ENCODE data around the gene KEAP1.
A peak's percentile ranks its signal among the peaks of the same experiment; 100 is the strongest.
"Not testable (repeated sequence)": the region's sequence is repeated elsewhere in the genome, so short reads cannot be mapped to it uniquely, and the experiment has no call there.

Gene KEAP1

DNA sequence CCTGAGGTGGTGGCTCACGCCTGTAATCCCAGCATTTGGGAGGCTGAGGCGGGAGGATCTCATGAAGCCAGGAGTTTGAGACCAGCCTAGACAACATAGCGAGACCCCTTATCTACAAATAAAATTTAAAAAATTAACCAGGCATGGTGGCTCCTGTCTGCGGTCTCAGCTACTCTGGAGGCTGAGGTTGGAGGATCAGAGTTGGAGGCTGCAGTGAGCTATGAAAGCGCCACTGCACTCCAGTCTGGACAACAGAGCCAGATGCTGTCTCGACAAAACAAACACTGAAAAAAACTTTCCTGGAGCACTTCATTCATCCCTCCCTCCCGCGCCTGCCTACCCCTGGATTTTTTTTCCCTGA is 39.9 kb upstream of the KEAP1 start:
- Histone ChIP-seq H3K36me3 (peaks cover 17% of the 10 kb centered on the region), H3K4me3 (ENCODE audit: low read depth in 1 of 2, low read length in 1 of 2) (peak overlapping the region; percentile 82 to 91), H3K9me3 (no peaks in the 10 kb centered on the region), H3K27me3 (peaks cover 23% of the 10 kb centered on the region), H3K27ac (peak overlapping the region; percentile 83), H3K4me1 (ENCODE audit: control insufficient read depth in 1 of 2, insufficient read depth in 1 of 2, low read depth in 1 of 2, low read length in 1 of 2) (peaks cover 22 to 26% of the 10 kb centered on the region in 2 experiments)
- TF ChIP-seq, protein P1, sequence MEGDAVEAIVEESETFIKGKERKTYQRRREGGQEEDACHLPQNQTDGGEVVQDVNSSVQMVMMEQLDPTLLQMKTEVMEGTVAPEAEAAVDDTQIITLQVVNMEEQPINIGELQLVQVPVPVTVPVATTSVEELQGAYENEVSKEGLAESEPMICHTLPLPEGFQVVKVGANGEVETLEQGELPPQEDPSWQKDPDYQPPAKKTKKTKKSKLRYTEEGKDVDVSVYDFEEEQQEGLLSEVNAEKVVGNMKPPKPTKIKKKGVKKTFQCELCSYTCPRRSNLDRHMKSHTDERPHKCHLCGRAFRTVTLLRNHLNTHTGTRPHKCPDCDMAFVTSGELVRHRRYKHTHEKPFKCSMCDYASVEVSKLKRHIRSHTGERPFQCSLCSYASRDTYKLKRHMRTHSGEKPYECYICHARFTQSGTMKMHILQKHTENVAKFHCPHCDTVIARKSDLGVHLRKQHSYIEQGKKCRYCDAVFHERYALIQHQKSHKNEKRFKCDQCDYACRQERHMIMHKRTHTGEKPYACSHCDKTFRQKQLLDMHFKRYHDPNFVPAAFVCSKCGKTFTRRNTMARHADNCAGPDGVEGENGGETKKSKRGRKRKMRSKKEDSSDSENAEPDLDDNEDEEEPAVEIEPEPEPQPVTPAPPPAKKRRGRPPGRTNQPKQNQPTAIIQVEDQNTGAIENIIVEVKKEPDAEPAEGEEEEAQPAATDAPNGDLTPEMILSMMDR (IDR thresholded peaks at IDR 0.05): no peak

DNA sequence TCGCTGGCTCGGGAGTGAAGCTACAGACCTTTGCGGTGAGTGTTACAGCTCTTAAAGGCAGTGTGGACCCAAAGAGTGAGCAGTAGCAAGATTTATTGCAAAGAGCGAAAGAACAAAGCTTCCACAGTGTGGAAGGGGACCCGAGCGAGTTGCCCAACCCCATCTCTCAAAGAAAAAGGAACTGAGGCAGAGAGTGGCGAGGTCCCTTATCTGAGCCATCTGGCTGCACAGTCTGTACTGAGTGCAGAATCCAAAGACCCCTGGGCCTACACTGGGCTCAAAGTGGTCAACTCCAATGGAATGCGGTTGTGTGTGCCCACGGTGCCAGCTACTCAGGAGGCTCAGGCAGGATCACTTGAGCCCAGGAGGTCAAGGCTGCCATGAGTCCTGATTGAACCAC is 35.9 kb upstream of the KEAP1 start:
- H3K9me3 ChIP-seq; H3K36me3 ChIP-seq; H3K27ac ChIP-seq; H3K4me3 ChIP-seq (ENCODE audit: low read depth in 1 of 2, low read length in 1 of 2): not testable (repeated sequence)
- H3K27me3 ChIP-seq: peaks cover 45% of the 10 kb centered on the region
- peaks cover 9 to 14% of the 10 kb centered on the region in 2 experiments for H3K4me1 ChIP-seq (ENCODE audit: control insufficient read depth in 1 of 2, insufficient read depth in 1 of 2, low read depth in 1 of 2, low read length in 1 of 2)

DNA sequence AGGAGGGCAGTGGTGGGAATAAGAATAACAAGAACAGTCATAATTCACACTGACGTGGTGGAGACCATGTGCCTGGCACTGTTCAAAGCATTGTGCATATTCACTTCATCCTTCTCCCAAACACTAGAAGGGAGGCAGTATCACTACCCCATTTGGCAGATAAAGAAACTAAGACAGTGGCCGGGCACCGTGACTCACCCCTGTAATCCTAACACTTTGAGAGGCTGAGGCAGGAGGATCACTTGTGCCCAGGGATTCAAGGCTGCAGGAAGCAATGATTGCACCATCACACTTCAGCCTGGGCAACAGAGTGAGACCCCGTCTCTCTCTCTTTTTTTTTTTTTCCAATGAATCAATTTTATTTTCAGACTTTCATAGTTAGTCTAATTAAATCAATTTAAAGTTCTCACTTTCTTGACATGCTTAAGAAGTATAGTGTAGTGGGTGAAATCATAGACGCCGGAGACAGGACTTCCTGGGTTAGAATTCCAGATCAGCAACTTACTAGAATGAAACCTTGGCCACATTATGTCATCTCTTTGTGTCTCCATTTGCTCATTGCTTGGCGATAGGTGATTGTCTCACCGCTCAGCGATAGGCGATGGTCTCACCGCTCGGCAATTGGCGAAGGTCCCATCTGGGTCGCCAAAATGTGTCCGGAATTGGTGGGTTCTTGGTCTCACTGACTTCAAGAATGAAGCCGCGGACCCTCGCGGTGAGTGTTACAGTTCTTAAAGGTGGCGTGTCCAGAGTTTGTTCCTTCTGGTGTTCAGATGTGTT is 35.2 kb upstream of the KEAP1 start:
- TF ChIP-seq, protein P1 (IDR thresholded peaks at IDR 0.05): no peak
- H3K27me3 ChIP-seq: peaks cover 47% of the 10 kb centered on the region
- H3K9me3 ChIP-seq: no peaks in the 10 kb centered on the region
- no peak overlapping the region for H3K4me3 ChIP-seq (ENCODE audit: low read depth in 1 of 2, low read length in 1 of 2)
- no peaks in the 10 kb centered on the region for H3K36me3 ChIP-seq
- H3K4me1 ChIP-seq (ENCODE audit: control insufficient read depth in 1 of 2, insufficient read depth in 1 of 2, low read depth in 1 of 2, low read length in 1 of 2): peaks cover 8 to 12% of the 10 kb centered on the region in 2 experiments
- H3K27ac ChIP-seq: no peak overlapping the region

DNA sequence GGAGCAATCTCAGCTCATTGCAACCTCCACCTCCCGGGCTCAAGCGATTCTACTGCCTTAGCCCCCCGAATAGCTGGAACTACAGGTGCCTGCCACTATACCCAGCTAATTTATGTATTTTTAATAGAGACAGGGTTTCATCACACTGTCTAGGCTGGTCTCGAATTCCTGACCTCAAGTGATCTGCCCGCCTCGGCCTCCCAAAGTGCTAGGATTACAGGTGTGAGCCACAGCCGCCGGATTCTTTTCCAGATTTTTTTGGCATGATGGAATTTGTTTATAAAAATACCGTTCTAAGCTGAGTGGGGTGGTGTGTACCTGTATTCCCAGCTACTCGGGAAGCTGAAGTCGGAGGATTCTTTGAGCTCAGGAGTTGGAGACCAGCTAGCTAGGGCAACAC is 34.5 kb upstream of the KEAP1 start:
- Histone ChIP-seq H3K27ac (no peak overlapping the region), H3K27me3 (peaks cover 47% of the 10 kb centered on the region), H3K4me3 (ENCODE audit: low read depth in 1 of 2, low read length in 1 of 2) (no peak overlapping the region), H3K9me3 (no peaks in the 10 kb centered on the region), H3K4me1 (ENCODE audit: control insufficient read depth in 1 of 2, insufficient read depth in 1 of 2, low read depth in 1 of 2, low read length in 1 of 2) (peaks cover 4 to 6% of the 10 kb centered on the region in 2 experiments), H3K36me3 (no peaks in the 10 kb centered on the region)
- TF ChIP-seq, protein P1 (IDR thresholded peaks at IDR 0.05): no peak

DNA sequence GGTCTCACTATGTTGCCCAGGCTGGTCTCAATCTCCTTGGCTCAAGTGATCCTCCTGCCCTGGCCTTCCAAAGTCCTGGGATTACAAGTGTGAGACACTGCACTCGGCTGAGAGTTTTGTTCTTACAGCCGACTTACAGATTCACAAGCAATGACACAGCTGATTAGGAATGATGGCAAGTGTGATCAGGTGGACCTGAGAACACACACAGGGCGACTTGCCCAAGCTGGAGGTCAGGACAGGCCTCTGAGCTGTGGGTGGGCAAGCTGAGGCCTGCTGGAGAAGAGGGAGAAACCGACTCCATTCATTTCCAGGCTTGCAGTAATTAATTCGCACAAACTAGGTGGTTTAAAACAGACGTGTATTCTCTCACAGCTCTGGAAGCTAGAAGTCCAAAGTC is 32.5 kb upstream of the KEAP1 start:
- no peaks in the 10 kb centered on the region for H3K36me3 ChIP-seq
- no peaks in the 10 kb centered on the region for H3K9me3 ChIP-seq
- TF ChIP-seq, protein P1 (IDR thresholded peaks at IDR 0.05): no peak
- H3K27me3 ChIP-seq: peaks cover 45% of the 10 kb centered on the region
- no peak overlapping the region for H3K27ac ChIP-seq
- peaks cover 4 to 6% of the 10 kb centered on the region in 2 experiments for H3K4me1 ChIP-seq (ENCODE audit: control insufficient read depth in 1 of 2, insufficient read depth in 1 of 2, low read depth in 1 of 2, low read length in 1 of 2)
- no peak overlapping the region for H3K4me3 ChIP-seq (ENCODE audit: low read depth in 1 of 2, low read length in 1 of 2)

DNA sequence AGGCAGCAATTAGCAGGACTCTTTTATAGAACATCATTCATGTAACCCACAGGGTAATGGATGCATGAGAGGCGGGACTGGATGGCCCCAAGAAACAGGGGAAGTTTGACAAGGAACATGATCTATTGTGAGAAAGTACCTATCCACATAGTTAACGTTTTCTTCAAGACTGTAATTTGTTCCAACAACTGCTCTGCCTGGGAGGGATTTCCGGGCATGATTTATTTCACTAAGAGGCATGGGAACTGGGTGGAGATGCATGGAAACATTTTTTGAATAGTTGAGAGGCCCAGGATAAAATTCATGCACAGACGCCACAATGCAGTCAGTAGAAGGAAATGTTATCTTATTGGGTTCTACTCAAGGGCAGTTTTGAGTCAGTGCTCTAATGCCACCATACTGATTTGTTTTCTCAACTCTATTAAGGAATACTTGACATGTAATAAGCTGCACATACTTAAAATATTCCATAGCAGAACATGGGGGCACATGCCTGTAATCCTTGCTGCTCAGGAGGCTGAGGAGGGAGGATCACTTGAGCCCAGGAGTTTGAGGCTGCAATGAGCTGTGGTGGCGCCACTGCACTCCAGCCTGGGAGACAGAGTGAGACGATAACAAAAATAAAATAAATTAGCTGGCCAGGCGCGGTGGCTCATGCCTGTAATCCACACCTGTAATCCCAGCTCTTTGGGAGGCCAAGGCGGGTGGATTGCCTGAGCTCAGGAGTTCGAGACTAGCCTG is 30.7 kb upstream of the KEAP1 start:
- no peak overlapping the region for H3K4me3 ChIP-seq (ENCODE audit: low read depth in 1 of 2, low read length in 1 of 2)
- peaks cover 0 to under 1% of the 10 kb centered on the region in 2 experiments for H3K4me1 ChIP-seq (ENCODE audit: control insufficient read depth in 1 of 2, insufficient read depth in 1 of 2, low read depth in 1 of 2, low read length in 1 of 2)
- TF ChIP-seq, protein P1 (IDR thresholded peaks at IDR 0.05): no peak
- no peaks in the 10 kb centered on the region for H3K36me3 ChIP-seq
- H3K27ac ChIP-seq: no peak overlapping the region
- no peaks in the 10 kb centered on the region for H3K9me3 ChIP-seq
- peaks cover 32% of the 10 kb centered on the region for H3K27me3 ChIP-seq
